ENCODE measurements around the gene GATAD2B. TPM values are rescaled to one million over a fixed set of nuclear protein-coding genes. Genes with fewer than 3 reads are reported as not detected.

Gene GATAD2B
- total and polyA plus RNA-seq, 2 of the 4 experiments (the other 2 are of a cell fraction), result 3.8 to 6.2 TPM

GRCh38 chr1:153906396-153906795 lies 16.4 kb downstream of the GATAD2B start:
- intact Hi-C loops (cut with micrococcal nuclease) (no loop called here), dilution Hi-C loops (cut with HindIII; ENCODE audit: low sequenced_read_pairs, unreplicated experiment) (loop anchor here (25.0 kb wide), 1 partner anchor 94 kb away; no protein-coding TSS in a partner anchor)

More at GRCh38 chr1:153906396-153906795, 16.4 kb downstream of the GATAD2B start:
- Histone ChIP-seq H3K4me3 (ENCODE audit: insufficient read depth, low read depth, low read length) (no peak overlapping the region), H3K27ac (ENCODE audit: insufficient read depth, low read length) (no peak overlapping the region), H3K9me3 (ENCODE audit: control insufficient read depth, insufficient read depth, low read length) (no peaks in the 10 kb centered on the region), H4K91ac (ENCODE audit: insufficient read depth, low read depth, low read length) (no peak overlapping the region), H3K4me1 (ENCODE audit: control insufficient read depth, insufficient read depth, low read length) (peaks cover 2% of the 10 kb centered on the region), H2AFZ (replicated peaks; ENCODE audit: low read length, poor library complexity) (no peak overlapping the region), H2BK20ac (ENCODE audit: low read depth, low read length) (no peak overlapping the region), H3K18ac (ENCODE audit: low read depth, low read length) (no peak overlapping the region), H2AK5ac (ENCODE audit: low read depth, low read length) (no peak overlapping the region), H2BK15ac (ENCODE audit: low read depth, low read length) (no peak overlapping the region), H3K36me3 (ENCODE audit: control insufficient read depth, insufficient read depth, low read length) (peaks cover 4% of the 10 kb centered on the region; the same call in 1 of the 2 replicates), H3K79me1 (ENCODE audit: low read depth in 1 of 2, low read length in 2 of 2) (peaks cover 23 to 65% of the 10 kb centered on the region in 2 experiments), H4K20me1 (ENCODE audit: insufficient read depth, low read length) (peaks cover 39% of the 10 kb centered on the region), H3K4me2 (ENCODE audit: low read depth, low read length) (no peak overlapping the region), H2BK5ac (ENCODE audit: low read depth, low read length, poor library complexity, severe bottlenecking) (no peak overlapping the region), H2BK120ac (ENCODE audit: low read depth, low read length) (no peak overlapping the region), H2AK9ac (replicated peaks; ENCODE audit: low read depth, low read length, poor library complexity) (no peak overlapping the region), H3K56ac (ENCODE audit: extremely low read depth, insufficient read depth, low read length) (no peak overlapping the region), H4K8ac (ENCODE audit: low read depth in 2 of 2, low read length in 2 of 2) (no peak overlapping the region), H3K27me3 (ENCODE audit: control insufficient read depth, insufficient read depth, low read length) (no peaks in the 10 kb centered on the region), H3K23ac (ENCODE audit: low read depth, low read length) (no peak overlapping the region), H3K4ac (ENCODE audit: low read depth, low read length) (no peak overlapping the region), H3K9ac (ENCODE audit: low read depth, low read length) (no peak overlapping the region), H4K5ac (ENCODE audit: low read depth, low read length) (no peak overlapping the region), H3K9me1 (ENCODE audit: insufficient read depth, low read length) (peaks cover 6% of the 10 kb centered on the region; the same call in 1 of the 2 replicates), H3K14ac (replicated peaks; ENCODE audit: low read depth, low read length) (no peak overlapping the region)
- DNase-seq (no peak), ATAC-seq (ENCODE audit: low read depth) (no peak)
- no CpG with 5 or more reads among the region's 1 CpG for WGBS, 2 experiments (ENCODE audit: extremely low coverage in 2 of 2, insufficient read length in 1 of 2)
- BruUV-seq (replicated peaks), result no TSS peak
- in situ Hi-C loops (cut with MboI; ENCODE audit: low sequenced_read_pairs), result no loop called here
- ChIA-PET POLR2A (ENCODE audit: unreplicated experiment) (interaction anchor here (0.6 kb wide), 1 partner anchor 20 kb away, joined by 4 read pairs; no protein-coding TSS in a partner anchor), CTCF (no interaction called here)
- TF ChIP-seq CEBPB (IDR thresholded peaks at IDR 0.05; ENCODE audit: low read depth, low read length) (no peak), RAD21 (IDR thresholded peaks at IDR 0.05; ENCODE audit: low read length) (no peak), ELK1 (IDR thresholded peaks at IDR 0.05; ENCODE audit: borderline replicate concordance, low read depth, low read length) (no peak), NFE2L2 (IDR thresholded peaks at IDR 0.05; ENCODE audit: low read depth, low read length) (no peak), MAZ (IDR thresholded peaks at IDR 0.05; ENCODE audit: borderline replicate concordance, low read depth, low read length) (no peak), MAFK (IDR thresholded peaks at IDR 0.05; ENCODE audit: low read depth, low read length) (no peak), RCOR1 (IDR thresholded peaks at IDR 0.05; ENCODE audit: insufficient replicate concordance, low read length) (no peak), MXI1 (IDR thresholded peaks at IDR 0.05; ENCODE audit: borderline replicate concordance, low read depth, low read length) (no peak), CHD1 (IDR thresholded peaks at IDR 0.05; ENCODE audit: low read depth, low read length) (no peak), FOS (IDR thresholded peaks at IDR 0.05; ENCODE audit: low read depth, low read length) (no peak)
- TF ChIP-seq, protein P1, sequence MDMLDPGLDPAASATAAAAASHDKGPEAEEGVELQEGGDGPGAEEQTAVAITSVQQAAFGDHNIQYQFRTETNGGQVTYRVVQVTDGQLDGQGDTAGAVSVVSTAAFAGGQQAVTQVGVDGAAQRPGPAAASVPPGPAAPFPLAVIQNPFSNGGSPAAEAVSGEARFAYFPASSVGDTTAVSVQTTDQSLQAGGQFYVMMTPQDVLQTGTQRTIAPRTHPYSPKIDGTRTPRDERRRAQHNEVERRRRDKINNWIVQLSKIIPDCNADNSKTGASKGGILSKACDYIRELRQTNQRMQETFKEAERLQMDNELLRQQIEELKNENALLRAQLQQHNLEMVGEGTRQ (IDR thresholded peaks at IDR 0.05; ENCODE audit: low read depth, low read length), result no peak
